Transverse colon (tissue), 4 donors: ENCODE measurements around the gene MARK2. TPM values are rescaled to one million over a fixed set of nuclear protein-coding genes. Genes with fewer than 3 reads are reported as not detected.

ENCODE experiments used
- DNase-seq: peaks from one replicate; pipeline ENCODE4 v3.0.0-alpha.2; 2019
- H3K27ac ChIP-seq, 4 donors: fragments of 200-600 bp; sonication (generic); 2 replicates each; pipeline ENCODE4 v1.5.1; 2016 to 2018; ENCODE audit warnings: inconsistent platforms in 4 of 4
- H3K27me3 ChIP-seq: fragments of 200-600 bp; sonication (generic); 2 replicates; pipeline ENCODE4 v1.5.1; 2017; ENCODE audit warnings: inconsistent platforms
- H3K36me3 ChIP-seq, 4 donors: fragments of 200-600 bp; sonication (generic); 2 replicates each; pipeline ENCODE4 v1.5.1; 2017 to 2019; ENCODE audit warnings: inconsistent platforms in 4 of 4
- H3K4me1 ChIP-seq, 4 donors: fragments of 200-600 bp; sonication (generic); 2 replicates each; pipeline ENCODE4 v1.5.1; 2017 to 2020; ENCODE audit warnings: inconsistent platforms in 4 of 4
- H3K4me3 ChIP-seq, 4 donors: fragments of 200-600 bp; sonication (generic); 1 replicate in 1 of 4; 2 replicates in 3 of 4; pipeline versions ENCODE4 v1.5.1 to v1.6.1; 2017 to 2019; ENCODE audit warnings: inconsistent platforms in 4 of 4
- H3K9me3 ChIP-seq, 2 donors: fragments of 200-600 bp; sonication (generic); 2 replicates each; pipeline ENCODE4 v1.5.1; 2017 to 2019; ENCODE audit warnings: inconsistent platforms in 2 of 2
- CTCF ChIP-seq, 5 experiments: fragments of 200-600 bp in 3 of 5; fragments of 450-650 bp in 2 of 5; sonication (generic) in 3 of 5; IDR thresholded peaks; 1 replicate in 2 of 5; 2 replicates in 3 of 5; pipeline ENCODE4 v1.5.1; 2016 to 2017; ENCODE audit warnings: antibody characterized with exemption in 5 of 5, inconsistent platforms in 3 of 5, mild to moderate bottlenecking in 2 of 5, moderate library complexity in 1 of 5
- EP300 ChIP-seq: sonication (generic); formaldehyde crosslinking; IDR thresholded peaks from one replicate; pipeline ENCODE4 v1.6.1; 2017; ENCODE audit warnings: antibody characterized with exemption, low read depth
- POLR2A ChIP-seq: fragments of 450-650 bp; IDR thresholded peaks from one replicate; pipeline ENCODE4 v1.6.1; 2016; ENCODE audit warnings: antibody characterized with exemption, mild to moderate bottlenecking, moderate library complexity
- POLR2AphosphoS5 ChIP-seq, 3 donors: sonication (generic); formaldehyde crosslinking; IDR thresholded peaks; one replicate each; pipeline ENCODE4 v1.6.1; 2016; ENCODE audit warnings: antibody characterized with exemption in 3 of 3
- WGBS, 2 donors: methylation state at CpG; one replicate each; pipeline ENCODE4 v1.1.5; 2018; ENCODE audit warnings: low coverage in 1 of 2; 5-methylcytosine and 5-hydroxymethylcytosine counted together
- in situ Hi-C, 4 donors: fragments of 200-750 bp; cut with MboI; loops; one replicate each; pipeline versions ENCODE4 v1.15.0 to v1.15.1; 2017; ENCODE audit warnings: low sequenced_read_pairs in 3 of 4, low pct_ligation_motif_present in 1 of 4, low pct_unique_long_range_greater_than_20kb in 1 of 4
- intact Hi-C: fragments of 100-400 bp; cut with DNase I; formaldehyde crosslinking; loops from one replicate; pipeline ENCODE4 v1.15.1; 2023; ENCODE audit warnings: low total_unique reads
- total RNA-seq, 4 donors: library from RNA; depleted of rRNA; stranded (reverse); fragments of >200 nt; gene quantifications; one replicate each; pipeline ENCODE4 v1.1.0, GENCODE V29; 2016

MARK2 gene
- total RNA-seq, 4 donors from 2014 or later = 33.0 to 106 (median 77.8) TPM

- TF ChIP-seq EP300 = no peak
- TF ChIP-seq POLR2AphosphoS5 (IDR thresholded peaks at IDR 0.05) = no peak
- TF ChIP-seq POLR2A = no peak
- no peak for TF ChIP-seq CTCF (IDR thresholded peaks at IDR 0.05)
- in situ Hi-C loops (no loop called here), intact Hi-C loops (no loop called here)
- H3K9me3 ChIP-seq = no peaks in the 10 kb centered on the region
- peaks cover 53 to 89% (median 81%) of the 10 kb centered on the region in 4 donors for H3K4me1 ChIP-seq
- peak overlapping the region; percentile 74 to 85 (median 79) for H3K27ac ChIP-seq
- no peaks in the 10 kb centered on the region for H3K36me3 ChIP-seq
- no peaks in the 10 kb centered on the region for H3K27me3 ChIP-seq
- no peak overlapping the region for H3K4me3 ChIP-seq
- no peak for DNase-seq
- WGBS, 2 donors = 44 to 60% methylated on average over 1 to 9 of the region's 9 CpGs
These were observed 29.6 kb downstream of the MARK2 start for GRCh38 chr11:63868399-63869064.

- 45% methylated on average over 5 of the region's 7 CpGs; no CpG with 5 or more reads in 1 of the 2 donors for WGBS, 2 donors
- DNase-seq = peak; percentile 76
- peak overlapping the region; percentile 74 to 85 (median 79) for H3K27ac ChIP-seq
- in situ Hi-C loops (no loop called here), intact Hi-C loops (no loop called here)
- no peak overlapping the region for H3K4me3 ChIP-seq
- TF ChIP-seq POLR2AphosphoS5 (IDR thresholded peaks at IDR 0.05) (peak in 1 of 3 donors; percentile 17), POLR2A (no peak), CTCF (IDR thresholded peaks at IDR 0.05) (no peak)
- H3K36me3 ChIP-seq = no peaks in the 10 kb centered on the region
- H3K9me3 ChIP-seq = no peaks in the 10 kb centered on the region
- no peaks in the 10 kb centered on the region for H3K27me3 ChIP-seq
- peaks cover 59 to 94% (median 83%) of the 10 kb centered on the region in 4 donors for H3K4me1 ChIP-seq
These were observed 30.3 kb downstream of the MARK2 start for GRCh38 chr11:63869171-63869591.

GRCh38 chr11:63869683-63870082, 30.8 kb downstream of the MARK2 start:
- no peaks in the 10 kb centered on the region for H3K27me3 ChIP-seq
- H3K9me3 ChIP-seq = no peaks in the 10 kb centered on the region
- H3K4me1 ChIP-seq = peaks cover 60 to 96% (median 85%) of the 10 kb centered on the region in 4 donors
- DNase-seq = peak; percentile 61
- H3K27ac ChIP-seq = peak overlapping the region; percentile 74 to 85 (median 79)
- 60% methylated on average over 8 of the region's 8 CpGs; no CpG with 5 or more reads in 1 of the 2 donors for WGBS, 2 donors
- intact Hi-C loops = no loop called here
- TF ChIP-seq CTCF (IDR thresholded peaks at IDR 0.05) = no peak
- TF ChIP-seq EP300 = no peak
- TF ChIP-seq POLR2AphosphoS5 (IDR thresholded peaks at IDR 0.05) = no peak
- TF ChIP-seq POLR2A = no peak
- in situ Hi-C loops = no loop called here
- no peak overlapping the region for H3K4me3 ChIP-seq
- no peaks in the 10 kb centered on the region for H3K36me3 ChIP-seq

- no peaks in the 10 kb centered on the region for H3K36me3 ChIP-seq
- no peak for DNase-seq
- intact Hi-C loops (no loop called here), in situ Hi-C loops (no loop called here)
- H3K4me3 ChIP-seq = no peak overlapping the region
- peaks cover 56 to 90% (median 80%) of the 10 kb centered on the region in 4 donors for H3K4me1 ChIP-seq
- no peaks in the 10 kb centered on the region for H3K27me3 ChIP-seq
- no peaks in the 10 kb centered on the region for H3K9me3 ChIP-seq
- TF ChIP-seq POLR2AphosphoS5 (IDR thresholded peaks at IDR 0.05) (no peak), EP300 (no peak), POLR2A (no peak), CTCF (IDR thresholded peaks at IDR 0.05) (no peak)
- peak overlapping the region; percentile 74 to 85 (median 79) for H3K27ac ChIP-seq
- 48% methylated on average over 14 of the region's 14 CpGs; no CpG with 5 or more reads in 1 of the 2 donors for WGBS, 2 donors
These were observed 31.6 kb downstream of the MARK2 start for GRCh38 chr11:63870351-63871140.
